ENCODE results near the gene ZAR1. TPM values are rescaled to one million over a fixed set of nuclear protein-coding genes. Genes with fewer than 3 reads are reported as not detected.
"Not testable (repeated sequence)": the region's sequence is repeated elsewhere in the genome, so short reads cannot be mapped to it uniquely, and the experiment has no call there.

ZAR1 gene
- polyA plus RNA-seq: under 1 TPM in 1 of 4 donors, not detected in 3; 0.03 TPM
- long read RNA-seq, donor 1: 0 reads
- long read RNA-seq, donor 2: 0 reads
- long read RNA-seq, donor 3: 0 reads
- long read RNA-seq, donor 4: 0 reads
- long read RNA-seq, donor 5: 0 reads
- long read RNA-seq, donor 6: 0 reads
- long read RNA-seq, donor 7: 0 reads
- long read RNA-seq, donor 8: 0 reads
- long read RNA-seq, donor 9: 0 reads
- long read RNA-seq, donor 10: 0 reads

- Histone ChIP-seq H3K4me3 (ENCODE audit: low read depth in 1 of 3, low read length in 3 of 3) (peak within 1 kb of the TSS in 2 of 3 donors; percentile 18 to 45), H3K27ac (ENCODE audit: low read depth in 1 of 3, low read length in 2 of 3) (no peak within 1 kb of the TSS), H3K9me3 (ENCODE audit: control insufficient read depth in 2 of 2, insufficient read depth in 1 of 2, low read depth in 1 of 2, low read length in 1 of 2) (peaks cover 0 to 3% of the 10 kb centered on the region in 2 donors), H3K27me3 (ENCODE audit: control insufficient read depth in 3 of 3, insufficient read depth in 3 of 3, low read length in 3 of 3) (peaks cover 20 to 43% (median 32%) of the 10 kb centered on the region in 3 donors), H3K4me1 (ENCODE audit: control insufficient read depth in 3 of 3, insufficient read depth in 2 of 3, low read depth in 1 of 3, low read length in 2 of 3) (no peaks in the 10 kb centered on the region), H3K36me3 (ENCODE audit: control insufficient read depth in 3 of 3, insufficient read depth in 2 of 3, low read depth in 1 of 3, low read length in 3 of 3) (no peaks in the 10 kb centered on the region)
- WGBS, 3 donors: 2 to 6% (median 2%) methylated on average over 37 to 80 of the region's 80 CpGs
- no peak for FAIRE-seq
- peak in 1 of 2 donors; percentile 33 for DNase-seq
These were observed at the start of gene ZAR1 for GRCh38 chr4:48490012-48490679. TSS of gene ZAR1 (plus strand) at chr4:48490252. CDS start at chr4:48490292, 40 bp downstream.

GRCh38 chr4:48440914-48441313 lies 49.1 kb upstream of the ZAR1 start:
- H3K27ac ChIP-seq (ENCODE audit: low read depth in 1 of 3, low read length in 2 of 3); H3K36me3 ChIP-seq (ENCODE audit: control insufficient read depth in 3 of 3, insufficient read depth in 2 of 3, low read depth in 1 of 3, low read length in 3 of 3); H3K27me3 ChIP-seq (ENCODE audit: control insufficient read depth in 3 of 3, insufficient read depth in 3 of 3, low read length in 3 of 3); DNase-seq; H3K4me1 ChIP-seq (ENCODE audit: control insufficient read depth in 3 of 3, insufficient read depth in 2 of 3, low read depth in 1 of 3, low read length in 2 of 3); H3K9me3 ChIP-seq (ENCODE audit: control insufficient read depth in 2 of 2, insufficient read depth in 1 of 2, low read depth in 1 of 2, low read length in 1 of 2); FAIRE-seq; H3K4me3 ChIP-seq (ENCODE audit: low read depth in 1 of 3, low read length in 3 of 3): not testable (repeated sequence)
- WGBS, 3 donors: 77 to 86% (median 78%) methylated on average over 5 of the region's 5 CpGs

GRCh38 chr4:48445704-48446103 lies 44.3 kb upstream of the ZAR1 start:
- H3K27ac ChIP-seq (ENCODE audit: low read depth in 1 of 3, low read length in 2 of 3): no peak overlapping the region
- no peak overlapping the region for H3K4me3 ChIP-seq (ENCODE audit: low read depth in 1 of 3, low read length in 3 of 3)
- peak; percentile 41 for FAIRE-seq
- no peaks in the 10 kb centered on the region for H3K36me3 ChIP-seq (ENCODE audit: control insufficient read depth in 3 of 3, insufficient read depth in 2 of 3, low read depth in 1 of 3, low read length in 3 of 3)
- no peaks in the 10 kb centered on the region for H3K9me3 ChIP-seq (ENCODE audit: control insufficient read depth in 2 of 2, insufficient read depth in 1 of 2, low read depth in 1 of 2, low read length in 1 of 2)
- 0 to 15% (median 3%) methylated on average over 3 of the region's 3 CpGs for WGBS, 3 donors
- H3K4me1 ChIP-seq (ENCODE audit: control insufficient read depth in 3 of 3, insufficient read depth in 2 of 3, low read depth in 1 of 3, low read length in 2 of 3): no peaks in the 10 kb centered on the region
- DNase-seq: peak in 1 of 2 donors; percentile 12
- H3K27me3 ChIP-seq (ENCODE audit: control insufficient read depth in 3 of 3, insufficient read depth in 3 of 3, low read length in 3 of 3): no peaks in the 10 kb centered on the region

GRCh38 chr4:48446642-48447041 lies 43.4 kb upstream of the ZAR1 start:
- H3K27me3 ChIP-seq (ENCODE audit: control insufficient read depth in 3 of 3, insufficient read depth in 3 of 3, low read length in 3 of 3): no peaks in the 10 kb centered on the region
- DNase-seq (no peak), FAIRE-seq (no peak)
- 79 to 97% (median 83%) methylated on average over 1 of the region's 1 CpG for WGBS, 3 donors
- H3K27ac ChIP-seq (ENCODE audit: low read depth in 1 of 3, low read length in 2 of 3): no peak overlapping the region
- H3K36me3 ChIP-seq (ENCODE audit: control insufficient read depth in 3 of 3, insufficient read depth in 2 of 3, low read depth in 1 of 3, low read length in 3 of 3): no peaks in the 10 kb centered on the region
- H3K9me3 ChIP-seq (ENCODE audit: control insufficient read depth in 2 of 2, insufficient read depth in 1 of 2, low read depth in 1 of 2, low read length in 1 of 2): no peaks in the 10 kb centered on the region
- H3K4me1 ChIP-seq (ENCODE audit: control insufficient read depth in 3 of 3, insufficient read depth in 2 of 3, low read depth in 1 of 3, low read length in 2 of 3): no peaks in the 10 kb centered on the region
- no peak overlapping the region for H3K4me3 ChIP-seq (ENCODE audit: low read depth in 1 of 3, low read length in 3 of 3)

GRCh38 chr4:48449151-48449550 lies 40.9 kb upstream of the ZAR1 start:
- no peak for DNase-seq
- H3K4me3 ChIP-seq (ENCODE audit: low read depth in 1 of 3, low read length in 3 of 3): no peak overlapping the region
- 87 to 88% (median 88%) methylated on average over 10 of the region's 10 CpGs for WGBS, 3 donors

GRCh38 chr4:48450740-48451139 lies 39.3 kb upstream of the ZAR1 start:
- FAIRE-seq: no peak
- no peaks in the 10 kb centered on the region for H3K27me3 ChIP-seq (ENCODE audit: control insufficient read depth in 3 of 3, insufficient read depth in 3 of 3, low read length in 3 of 3)
- H3K9me3 ChIP-seq (ENCODE audit: control insufficient read depth in 2 of 2, insufficient read depth in 1 of 2, low read depth in 1 of 2, low read length in 1 of 2): no peaks in the 10 kb centered on the region
- H3K36me3 ChIP-seq (ENCODE audit: control insufficient read depth in 3 of 3, insufficient read depth in 2 of 3, low read depth in 1 of 3, low read length in 3 of 3): no peaks in the 10 kb centered on the region
- H3K27ac ChIP-seq (ENCODE audit: low read depth in 1 of 3, low read length in 2 of 3): no peak overlapping the region
- H3K4me1 ChIP-seq (ENCODE audit: control insufficient read depth in 3 of 3, insufficient read depth in 2 of 3, low read depth in 1 of 3, low read length in 2 of 3): no peaks in the 10 kb centered on the region
- no peak overlapping the region for H3K4me3 ChIP-seq (ENCODE audit: low read depth in 1 of 3, low read length in 3 of 3)
- WGBS, 3 donors: 91 to 98% (median 95%) methylated on average over 3 of the region's 3 CpGs
- no peak for DNase-seq

More at GRCh38 chr4:48449151-48449550, 40.9 kb upstream of the ZAR1 start:
- no peaks in the 10 kb centered on the region for H3K36me3 ChIP-seq (ENCODE audit: control insufficient read depth in 3 of 3, insufficient read depth in 2 of 3, low read depth in 1 of 3, low read length in 3 of 3)
- H3K9me3 ChIP-seq (ENCODE audit: control insufficient read depth in 2 of 2, insufficient read depth in 1 of 2, low read depth in 1 of 2, low read length in 1 of 2): no peaks in the 10 kb centered on the region
- no peak overlapping the region for H3K27ac ChIP-seq (ENCODE audit: low read depth in 1 of 3, low read length in 2 of 3)
- H3K27me3 ChIP-seq (ENCODE audit: control insufficient read depth in 3 of 3, insufficient read depth in 3 of 3, low read length in 3 of 3): no peaks in the 10 kb centered on the region
- no peaks in the 10 kb centered on the region for H3K4me1 ChIP-seq (ENCODE audit: control insufficient read depth in 3 of 3, insufficient read depth in 2 of 3, low read depth in 1 of 3, low read length in 2 of 3)
- FAIRE-seq: no peak

GRCh38 chr4:48451656-48452055 lies 38.4 kb upstream of the ZAR1 start:
- H3K36me3 ChIP-seq (ENCODE audit: control insufficient read depth in 3 of 3, insufficient read depth in 2 of 3, low read depth in 1 of 3, low read length in 3 of 3); H3K27ac ChIP-seq (ENCODE audit: low read depth in 1 of 3, low read length in 2 of 3); H3K4me3 ChIP-seq (ENCODE audit: low read depth in 1 of 3, low read length in 3 of 3); H3K27me3 ChIP-seq (ENCODE audit: control insufficient read depth in 3 of 3, insufficient read depth in 3 of 3, low read length in 3 of 3); FAIRE-seq; DNase-seq; H3K9me3 ChIP-seq (ENCODE audit: control insufficient read depth in 2 of 2, insufficient read depth in 1 of 2, low read depth in 1 of 2, low read length in 1 of 2); H3K4me1 ChIP-seq (ENCODE audit: control insufficient read depth in 3 of 3, insufficient read depth in 2 of 3, low read depth in 1 of 3, low read length in 2 of 3): not testable (repeated sequence)
- 82 to 92% (median 88%) methylated on average over 3 of the region's 3 CpGs for WGBS, 3 donors

GRCh38 chr4:48454591-48454990 lies 35.5 kb upstream of the ZAR1 start:
- no peak for FAIRE-seq
- WGBS, 3 donors: 90 to 95% (median 93%) methylated on average over 2 of the region's 2 CpGs
- Histone ChIP-seq H3K4me3 (ENCODE audit: low read depth in 1 of 3, low read length in 3 of 3) (no peak overlapping the region), H3K27me3 (ENCODE audit: control insufficient read depth in 3 of 3, insufficient read depth in 3 of 3, low read length in 3 of 3) (no peaks in the 10 kb centered on the region), H3K9me3 (ENCODE audit: control insufficient read depth in 2 of 2, insufficient read depth in 1 of 2, low read depth in 1 of 2, low read length in 1 of 2) (no peaks in the 10 kb centered on the region), H3K4me1 (ENCODE audit: control insufficient read depth in 3 of 3, insufficient read depth in 2 of 3, low read depth in 1 of 3, low read length in 2 of 3) (no peaks in the 10 kb centered on the region), H3K27ac (ENCODE audit: low read depth in 1 of 3, low read length in 2 of 3) (no peak overlapping the region), H3K36me3 (ENCODE audit: control insufficient read depth in 3 of 3, insufficient read depth in 2 of 3, low read depth in 1 of 3, low read length in 3 of 3) (no peaks in the 10 kb centered on the region)
- no peak for DNase-seq
